SH-SY5Y (cell line): ENCODE results near the gene SIK2.

Source experiments
- GATA2 ChIP-seq: IDR thresholded peaks from 2 replicates; pipeline ENCODE4 v1.6.1; 2011; ENCODE audit warnings: mild to moderate bottlenecking, low read depth, low read length
- GATA3 ChIP-seq: IDR thresholded peaks from 2 replicates; pipeline ENCODE4 v1.6.1; 2011; ENCODE audit warnings: low read depth, mild to moderate bottlenecking, low read length, moderate library complexity

DNA sequence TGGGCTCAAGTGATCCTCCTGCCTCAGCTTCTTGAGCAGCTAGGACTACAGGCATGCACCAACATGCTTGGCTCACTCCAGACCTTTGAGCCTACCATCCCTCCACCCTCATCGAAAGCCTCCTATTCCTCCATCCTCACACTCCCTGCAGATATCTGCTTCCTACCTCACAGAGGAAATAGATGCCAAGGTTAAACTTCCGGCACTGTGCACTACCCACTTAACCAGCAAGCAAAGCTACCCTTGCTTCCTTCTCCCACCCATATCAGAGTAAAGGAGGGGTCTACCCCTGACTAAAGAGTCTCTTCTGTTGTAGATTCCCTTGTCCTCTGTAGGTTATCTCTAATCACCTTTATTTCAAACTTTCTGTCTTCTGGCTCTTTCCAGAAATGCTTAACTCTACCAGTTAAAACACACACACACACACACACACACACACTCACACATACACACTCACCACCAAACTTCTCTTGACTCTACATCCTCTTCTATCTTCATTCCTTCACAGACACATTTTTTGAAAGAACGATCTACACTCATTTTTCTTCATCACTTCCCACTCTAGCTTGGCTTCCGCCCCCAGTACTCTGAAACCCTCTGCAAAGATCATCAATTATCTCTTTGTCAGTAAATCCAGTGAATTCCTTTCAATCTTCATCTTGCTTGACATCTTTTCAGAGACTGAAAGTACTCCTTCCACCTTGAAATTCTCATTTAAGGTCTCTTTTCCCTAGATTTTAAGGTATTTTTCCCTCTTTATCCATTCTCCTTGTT, 10.9 kb upstream of the SIK2 start:
- TF ChIP-seq GATA2 (no peak), GATA3 (no peak)
